Fibroblast of peridontal ligament (primary cell): Measurements from ENCODE around the gene MEGF8.

Experiments used
- DNase-seq: peaks from one replicate; pipeline ENCODE4 v3.0.0-alpha.2; 2010; ENCODE audit errors: extremely low read depth

Gene MEGF8

DNA sequence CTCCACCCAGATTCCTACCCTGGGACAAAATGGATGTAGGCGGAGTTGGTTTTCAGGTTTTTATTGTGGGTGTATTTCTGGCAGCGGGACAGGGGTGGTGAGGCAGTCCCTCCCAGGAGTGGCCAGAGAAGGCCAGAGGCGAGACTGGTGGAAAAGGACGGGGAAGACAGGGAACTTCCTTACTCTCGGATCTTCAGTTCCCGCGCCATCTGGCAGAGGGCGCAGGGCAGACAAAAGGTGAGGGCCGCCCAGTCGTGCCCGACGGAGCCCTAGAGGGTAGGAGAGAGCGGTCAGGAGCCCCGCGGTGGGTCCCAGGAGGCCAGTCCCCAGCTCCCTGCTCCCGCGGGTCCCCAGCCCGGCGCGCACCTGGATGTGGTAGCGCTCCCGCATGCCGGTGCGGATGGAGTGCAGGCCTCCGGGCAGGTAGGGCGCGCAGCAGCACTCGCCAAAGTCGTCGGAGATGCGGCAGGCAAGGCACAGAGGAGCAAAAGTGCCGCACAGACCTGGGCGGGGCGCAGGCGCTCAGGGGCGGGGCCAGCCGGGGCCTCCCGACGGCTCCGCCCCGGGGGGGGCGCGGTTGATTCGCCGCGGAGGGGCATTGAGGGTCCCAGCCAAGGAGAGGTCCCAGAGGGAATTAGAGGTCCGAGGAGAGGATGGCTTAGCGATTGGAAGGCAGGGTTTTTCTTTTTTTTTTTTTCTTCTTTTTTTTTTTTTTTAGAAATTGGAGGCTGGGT, 61.7 kb downstream of the MEGF8 start:
- peak; percentile 26 for DNase-seq

DNA sequence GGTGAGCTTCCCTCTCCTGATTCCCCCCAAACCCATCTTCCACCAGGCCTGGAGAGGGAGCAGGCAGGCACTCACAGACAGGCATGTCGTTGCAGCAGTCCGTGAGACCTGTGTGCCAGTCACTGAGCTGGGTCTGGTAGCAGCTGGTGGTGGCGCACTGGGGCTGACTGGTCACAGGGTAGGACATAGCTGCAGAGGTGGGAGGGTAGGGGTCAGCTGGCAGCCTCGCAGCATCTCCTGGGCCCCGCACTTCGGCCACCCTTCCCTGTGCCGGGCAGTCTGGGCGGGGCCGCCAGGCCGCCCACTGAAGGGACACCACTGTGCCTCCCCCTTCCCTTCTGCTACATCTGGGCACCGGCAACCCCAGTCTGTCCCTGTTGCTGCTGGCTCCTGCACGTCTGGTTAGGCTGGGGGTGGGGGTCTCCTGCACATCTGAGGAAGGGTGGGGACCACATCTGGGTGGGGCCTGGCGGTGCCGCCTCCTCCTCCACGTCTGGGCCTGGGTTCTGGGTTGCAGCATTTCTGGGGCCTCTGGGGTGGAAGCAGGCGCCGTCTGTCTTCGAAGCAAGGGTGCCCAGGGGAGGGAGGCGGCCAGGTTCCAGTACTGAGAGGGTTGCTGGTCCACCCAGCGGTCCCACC, 63.5 kb downstream of the MEGF8 start:
- no peak for DNase-seq

GRCh38 chr19:42389899-42390298, 64.5 kb downstream of the MEGF8 start, which contains the start of gene CNFN:
TSS of gene CNFN (minus strand) at chr19:42390297. CDS start at chr19:42389037, 1,260 bp downstream.
- DNase-seq: no peak

DNA sequence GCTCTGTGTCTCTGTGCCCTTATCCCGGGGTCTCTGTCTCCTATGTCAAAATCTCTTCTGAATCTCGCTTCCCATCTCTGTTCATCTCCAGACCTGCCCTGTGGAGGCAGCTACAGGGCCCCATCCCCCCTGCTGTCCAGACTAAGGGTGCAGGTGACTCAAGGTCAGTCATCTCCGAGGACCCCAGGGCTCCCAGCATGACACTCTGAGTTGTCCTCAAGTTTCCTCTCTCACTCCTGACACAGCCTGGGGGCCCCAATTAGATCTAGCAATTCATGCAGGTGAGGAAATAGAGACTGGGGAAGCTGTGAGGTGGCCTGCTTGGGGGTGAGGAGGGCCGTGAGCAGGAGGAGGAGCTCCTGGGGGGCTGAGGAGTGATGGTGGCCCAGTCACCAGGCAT, 66.7 kb downstream of the MEGF8 start:
- no peak for DNase-seq

DNA sequence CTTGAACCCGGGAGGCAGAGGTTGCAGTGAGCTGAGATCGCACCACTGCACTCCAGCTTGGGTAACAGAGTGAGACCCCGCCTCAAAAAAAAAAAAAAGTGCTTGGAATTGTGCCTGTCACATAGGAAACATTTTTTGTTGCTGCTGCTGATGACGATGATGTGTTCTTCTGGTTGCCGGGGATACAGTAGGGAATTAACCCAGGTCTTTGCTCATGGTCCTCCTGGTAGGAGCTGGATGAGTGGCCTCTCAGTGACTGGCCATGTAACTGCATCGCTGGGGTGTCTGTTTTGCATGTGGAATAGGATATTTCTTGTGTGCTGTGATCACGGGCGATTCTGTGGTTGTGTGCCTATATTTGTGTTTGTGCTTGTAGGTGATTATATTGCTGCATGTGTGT, 69.3 kb downstream of the MEGF8 start:
- no peak for DNase-seq

DNA sequence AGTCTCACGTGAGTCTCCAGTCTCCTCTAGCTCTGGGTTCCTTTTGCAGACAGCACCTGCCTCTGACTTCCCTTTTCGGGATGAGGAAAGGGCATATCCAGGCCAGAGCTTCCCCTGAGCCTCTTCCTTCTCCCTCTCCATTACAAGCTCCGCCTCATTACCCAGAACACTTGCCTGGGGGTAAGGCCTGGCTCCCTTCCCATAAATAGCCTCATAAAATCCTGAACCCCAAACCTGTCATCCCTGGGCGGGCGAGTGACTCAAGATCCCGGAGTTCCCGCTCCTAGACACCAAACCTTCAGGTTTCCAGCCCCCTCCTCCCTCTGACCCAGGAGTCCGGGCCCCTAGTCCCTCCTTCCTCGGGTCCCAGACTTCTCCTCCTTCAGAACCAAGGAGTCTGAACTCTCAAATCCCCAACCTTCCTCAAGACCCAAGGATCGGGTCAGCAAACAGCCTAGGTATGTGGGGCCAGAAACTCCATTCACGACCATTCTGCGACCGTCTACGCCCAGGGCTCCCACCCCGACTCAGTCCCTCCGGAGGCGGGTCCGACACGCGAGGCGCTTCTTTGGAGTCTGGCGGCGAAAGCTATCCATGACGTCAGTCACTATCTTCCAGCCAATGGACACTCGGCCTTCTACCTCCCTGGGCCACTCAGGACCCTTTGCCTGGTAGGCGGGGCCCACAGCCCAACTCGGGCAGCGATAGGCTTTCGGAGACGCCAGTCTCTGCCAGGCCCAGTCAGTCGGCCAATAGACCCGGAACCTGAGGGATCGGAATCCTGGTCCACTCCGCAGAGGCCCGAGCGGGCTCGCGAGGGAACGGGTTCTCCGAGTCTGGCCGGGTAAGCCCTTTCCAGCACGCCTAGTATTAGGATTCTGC, 71.2 kb downstream of the MEGF8 start:
- DNase-seq: peak; percentile 99

GRCh38 chr19:42397263-42398166, 72.1 kb downstream of the MEGF8 start:
- no peak for DNase-seq

DNA sequence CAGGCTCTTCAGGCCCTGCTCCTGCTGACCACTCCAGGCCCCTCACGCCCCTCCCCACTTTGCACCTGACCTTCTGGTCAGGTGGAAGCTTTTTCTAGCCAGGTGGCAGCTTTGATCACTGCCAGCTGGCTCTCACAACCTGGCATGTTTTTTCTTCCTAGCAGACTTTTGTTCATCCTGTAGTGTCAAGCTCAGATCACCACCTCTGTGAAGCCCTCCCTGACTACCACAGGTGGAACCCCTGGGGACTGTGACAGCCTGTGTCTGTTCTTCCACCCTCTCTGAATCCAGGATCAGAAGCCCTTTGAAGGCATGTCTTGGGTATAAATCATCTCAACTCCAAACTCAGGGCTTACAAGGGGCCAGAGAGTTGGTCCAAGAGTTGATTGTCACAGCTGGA, 75.0 kb downstream of the MEGF8 start:
- DNase-seq: no peak

- DNase-seq: peak; percentile 81
These were observed 76.2 kb downstream of the MEGF8 start for GRCh38 chr19:42401365-42402303.

DNA sequence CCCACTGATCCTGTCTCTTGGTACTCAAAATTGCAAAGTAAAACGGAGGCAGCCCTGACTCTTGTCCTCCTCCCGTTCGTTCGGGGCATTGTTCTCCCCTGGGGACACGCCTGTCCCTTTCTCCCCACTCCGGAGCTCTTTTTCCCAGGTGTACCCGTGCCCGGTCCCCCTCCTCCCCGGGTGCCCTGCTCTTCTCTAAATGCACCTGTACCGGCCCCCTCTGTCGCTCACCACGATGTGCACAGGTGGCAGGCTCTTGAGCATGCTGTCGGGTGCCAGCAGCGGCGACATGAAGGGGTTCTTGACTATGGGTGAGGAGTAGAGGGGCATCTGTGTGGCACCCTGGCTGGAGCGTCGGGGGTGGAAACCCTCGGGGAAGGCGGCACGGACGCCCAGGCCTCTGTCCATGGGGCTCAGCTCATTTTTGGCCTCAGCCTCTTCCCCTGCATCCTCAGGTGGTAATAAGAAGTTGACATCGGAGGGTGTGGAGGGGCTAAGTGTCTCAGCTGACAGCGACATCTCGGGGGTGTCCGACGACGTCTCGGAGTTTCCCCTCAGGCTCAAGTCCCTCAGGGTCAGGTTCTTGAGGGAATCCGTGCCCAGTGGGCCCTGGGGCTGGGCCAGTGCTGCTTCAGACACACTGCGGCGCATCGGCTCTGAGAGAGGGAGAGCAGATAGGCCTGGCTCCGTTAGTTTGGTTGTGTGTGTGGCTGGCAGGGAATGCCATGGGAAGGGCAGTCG, 77.1 kb downstream of the MEGF8 start:
- no peak for DNase-seq

GRCh38 chr19:42403586-42403985, 78.2 kb downstream of the MEGF8 start:
- no peak for DNase-seq

DNA sequence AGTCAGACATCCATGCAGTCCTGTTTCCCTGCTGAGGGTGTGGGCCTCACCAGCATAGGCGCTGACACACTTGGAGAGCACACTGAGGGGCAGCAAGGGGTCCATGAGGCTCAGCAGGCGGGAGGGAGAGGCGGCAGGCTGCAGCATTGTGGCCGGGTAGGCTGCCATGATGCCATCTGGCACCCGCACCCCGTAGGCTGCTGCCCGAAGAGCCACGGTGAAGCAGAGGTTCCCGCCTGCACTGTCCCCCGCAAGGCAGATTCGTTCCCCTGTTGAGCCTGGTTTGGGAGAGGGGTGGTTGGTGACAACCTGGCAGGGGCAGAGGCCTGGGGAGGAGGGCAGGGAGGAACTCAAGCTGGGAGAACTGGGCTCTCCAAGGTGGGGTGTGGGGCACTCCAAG, 80.7 kb downstream of the MEGF8 start:
- no peak for DNase-seq

- DNase-seq: no peak
These were observed 81.8 kb downstream of the MEGF8 start for GRCh38 chr19:42407085-42407815.

- DNase-seq: no peak
These were observed 82.4 kb downstream of the MEGF8 start for GRCh38 chr19:42407816-42408175.

- peak; percentile 16 for DNase-seq
These were observed 84.0 kb downstream of the MEGF8 start for GRCh38 chr19:42409477-42409876.

- no peak for DNase-seq
These were observed 84.9 kb downstream of the MEGF8 start for GRCh38 chr19:42410371-42410770.

DNA sequence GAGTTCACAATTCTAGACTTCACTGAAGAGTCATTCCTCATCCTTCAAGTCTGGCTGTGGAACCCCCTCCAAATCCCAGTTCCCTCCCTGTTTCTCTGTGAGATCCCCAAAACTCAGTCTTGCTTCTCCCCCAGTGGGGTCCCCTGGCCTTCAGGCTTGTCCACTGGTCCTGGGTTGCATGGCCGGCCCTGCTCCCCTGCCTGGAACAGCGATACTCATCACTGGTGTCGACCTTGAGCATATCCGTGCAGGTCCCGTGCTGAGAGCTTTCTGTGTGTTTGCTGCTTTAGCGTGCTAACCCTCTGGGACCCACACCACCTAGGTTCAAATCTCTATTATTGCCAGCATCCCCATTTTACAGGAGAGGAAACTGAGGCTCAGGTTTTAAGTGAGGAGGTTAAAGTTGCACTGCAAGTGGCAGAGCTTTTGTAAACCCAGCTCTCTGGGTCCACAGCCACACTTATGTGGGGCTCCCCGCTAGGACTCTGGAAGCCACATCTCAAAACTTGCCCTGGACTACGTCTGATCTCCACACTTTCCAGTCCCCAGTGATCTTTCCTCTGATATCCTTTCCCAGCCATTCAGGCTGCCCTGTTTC, 86.2 kb downstream of the MEGF8 start:
- no peak for DNase-seq

DNA sequence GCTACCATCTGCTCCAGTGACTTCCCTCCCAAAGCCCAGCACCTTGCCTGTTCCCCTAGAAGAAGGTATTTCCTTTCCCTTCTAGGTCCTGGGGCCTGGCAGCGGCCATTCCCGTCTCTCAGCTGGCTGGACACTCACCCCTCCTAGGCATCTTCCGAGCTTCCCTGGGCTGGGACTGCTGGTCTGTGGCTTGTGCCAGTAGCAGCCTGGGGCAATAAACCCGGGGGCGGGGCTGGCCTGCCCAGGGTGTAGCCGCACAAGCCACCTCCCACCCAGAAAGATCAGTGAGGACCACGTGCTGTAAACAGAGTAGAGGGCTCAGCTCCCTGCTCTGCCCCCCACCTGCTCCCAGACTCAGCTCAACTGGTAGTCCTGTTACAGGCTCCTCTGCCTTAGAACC, 86.8 kb downstream of the MEGF8 start:
- no peak for DNase-seq

DNA sequence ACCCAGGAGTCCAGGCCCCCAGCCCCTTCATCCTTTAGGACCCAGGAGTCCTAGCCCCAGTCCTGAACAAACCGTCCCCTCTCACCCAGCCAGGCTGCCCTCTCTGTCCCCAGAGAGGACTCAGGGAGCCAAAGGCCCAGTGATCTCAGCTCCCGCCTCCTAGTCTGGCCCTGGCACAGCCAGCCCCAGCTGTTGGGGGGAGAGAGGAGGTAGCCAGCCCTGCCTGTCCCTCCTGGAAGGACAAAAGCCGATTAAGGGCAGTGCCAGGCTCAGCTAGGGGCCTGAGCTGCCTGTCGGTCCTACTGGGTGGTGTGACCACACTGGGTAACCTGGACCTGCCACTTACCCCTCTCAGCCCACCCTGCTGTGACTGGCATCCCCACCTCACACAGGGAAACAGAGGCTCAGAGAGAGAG, 87.2 kb downstream of the MEGF8 start:
- no peak for DNase-seq
